Measurements from ENCODE around the gene SIRPG.
"Not testable (repeated sequence)": the region's sequence is repeated elsewhere in the genome, so short reads cannot be mapped to it uniquely, and the experiment has no call there.

SIRPG gene

GRCh38 chr20:1621316-1621715 lies 36.3 kb downstream of the SIRPG start:
- ChIA-PET POLR2A (no interaction called here), CTCF (no interaction called here)
- peaks cover 1 to 13% (median 9%) of the 10 kb centered on the region in 5 experiments for H3K9me3 ChIP-seq (ENCODE audit: control extremely low read depth in 1 of 5, control insufficient read depth in 4 of 5, insufficient read depth in 2 of 5, low read depth in 1 of 5, low read length in 4 of 5)
- H3K4me3 ChIP-seq (ENCODE audit: control insufficient read depth in 1 of 7, extremely low read depth in 1 of 7, insufficient read depth in 4 of 7, low read depth in 2 of 7, low read length in 6 of 7): no peak overlapping the region
- no peak overlapping the region for H3K27ac ChIP-seq (ENCODE audit: insufficient read depth in 1 of 2, low read depth in 1 of 2, low read length in 2 of 2, poor library complexity in 1 of 2, severe bottlenecking in 2 of 2)
- no CpG with 5 or more reads among the region's 1 CpG for WGBS (ENCODE audit: insufficient coverage)
- H3K4me1 ChIP-seq (ENCODE audit: control extremely low read depth in 1 of 4, control insufficient read depth in 4 of 4, insufficient read depth in 4 of 4, low read length in 3 of 4): peaks cover 12 to 42% (median 19%) of the 10 kb centered on the region in 4 experiments
- peaks cover 0 to 73% (median 14%) of the 10 kb centered on the region in 5 experiments for H3K27me3 ChIP-seq (replicated peaks in 2 of 5; ENCODE audit: control insufficient read depth in 4 of 5, insufficient read depth in 5 of 5, low read length in 4 of 5)
- DNase-seq: no peak
- no peaks in the 10 kb centered on the region for H3K36me3 ChIP-seq (ENCODE audit: control insufficient read depth in 4 of 4, insufficient read depth in 4 of 4, low read length in 3 of 4)

- ChIA-PET CTCF (interaction anchor here (0.7 to 0.8 kb wide), 2 partner anchors 49 to 50 kb away, joined by 3 read pairs; no protein-coding TSS in a partner anchor), POLR2A (no interaction called here)
- DNase-seq: peak; percentile 71 to 81 (median 80)
- 13% methylated on average over 5 of the region's 5 CpGs for WGBS (ENCODE audit: insufficient coverage)
- Histone ChIP-seq H3K4me1 (ENCODE audit: control extremely low read depth in 1 of 4, control insufficient read depth in 4 of 4, insufficient read depth in 4 of 4, low read length in 3 of 4) (peaks cover 12 to 41% (median 19%) of the 10 kb centered on the region in 4 experiments), H3K4me3 (ENCODE audit: control insufficient read depth in 1 of 7, extremely low read depth in 1 of 7, insufficient read depth in 4 of 7, low read depth in 2 of 7, low read length in 6 of 7) (peak within 1 kb of the TSS in 2 of 7 experiments; percentile 34 to 61), H3K36me3 (ENCODE audit: control insufficient read depth in 4 of 4, insufficient read depth in 4 of 4, low read length in 3 of 4) (no peaks in the 10 kb centered on the region), H3K27me3 (replicated peaks in 2 of 5; ENCODE audit: control insufficient read depth in 4 of 5, insufficient read depth in 5 of 5, low read length in 4 of 5) (peaks cover 0 to 74% (median 18%) of the 10 kb centered on the region in 5 experiments), H3K27ac (ENCODE audit: insufficient read depth in 1 of 2, low read depth in 1 of 2, low read length in 2 of 2, poor library complexity in 1 of 2, severe bottlenecking in 2 of 2) (no peak within 1 kb of the TSS), H3K9me3 (ENCODE audit: control extremely low read depth in 1 of 5, control insufficient read depth in 4 of 5, insufficient read depth in 2 of 5, low read depth in 1 of 5, low read length in 4 of 5) (peaks cover 1 to 13% (median 9%) of the 10 kb centered on the region in 5 experiments)
Observed at GRCh38 chr20:1619861-1620444, 37.6 kb downstream of the SIRPG start, which contains the start of gene SIRPB1. Gene SIRPB1 (minus strand): TSS chr20:1620009. CDS start chr20:1619944, 65 bp downstream.

GRCh38 chr20:1618954-1619540 lies 38.5 kb downstream of the SIRPG start:
- H3K4me1 ChIP-seq (ENCODE audit: control extremely low read depth in 1 of 4, control insufficient read depth in 4 of 4, insufficient read depth in 4 of 4, low read length in 3 of 4): peaks cover 12 to 41% (median 19%) of the 10 kb centered on the region in 4 experiments
- H3K9me3 ChIP-seq (ENCODE audit: control extremely low read depth in 1 of 5, control insufficient read depth in 4 of 5, insufficient read depth in 2 of 5, low read depth in 1 of 5, low read length in 4 of 5): peaks cover 1 to 13% (median 9%) of the 10 kb centered on the region in 5 experiments
- DNase-seq: peak in 1 of 3 donors; percentile 9
- no peak overlapping the region for H3K27ac ChIP-seq (ENCODE audit: insufficient read depth in 1 of 2, low read depth in 1 of 2, low read length in 2 of 2, poor library complexity in 1 of 2, severe bottlenecking in 2 of 2)
- H3K4me3 ChIP-seq (ENCODE audit: control insufficient read depth in 1 of 7, extremely low read depth in 1 of 7, insufficient read depth in 4 of 7, low read depth in 2 of 7, low read length in 6 of 7): peak overlapping the region in 1 of 7 experiments; percentile 61
- ChIA-PET POLR2A (no interaction called here), CTCF (interaction anchor here (0.8 kb wide), 1 partner anchor 48 kb away, joined by 3 read pairs; no protein-coding TSS in a partner anchor)
- peaks cover 0 to 74% (median 13%) of the 10 kb centered on the region in 5 experiments for H3K27me3 ChIP-seq (replicated peaks in 2 of 5; ENCODE audit: control insufficient read depth in 4 of 5, insufficient read depth in 5 of 5, low read length in 4 of 5)
- H3K36me3 ChIP-seq (ENCODE audit: control insufficient read depth in 4 of 4, insufficient read depth in 4 of 4, low read length in 3 of 4): no peaks in the 10 kb centered on the region

- Histone ChIP-seq H3K27ac (ENCODE audit: insufficient read depth in 1 of 2, low read depth in 1 of 2, low read length in 2 of 2, poor library complexity in 1 of 2, severe bottlenecking in 2 of 2) (no peak overlapping the region), H3K4me1 (ENCODE audit: control extremely low read depth in 1 of 4, control insufficient read depth in 4 of 4, insufficient read depth in 4 of 4, low read length in 3 of 4) (peaks cover 12 to 37% (median 19%) of the 10 kb centered on the region in 4 experiments), H3K9me3 (ENCODE audit: control extremely low read depth in 1 of 5, control insufficient read depth in 4 of 5, insufficient read depth in 2 of 5, low read depth in 1 of 5, low read length in 4 of 5) (peaks cover 1 to 13% (median 9%) of the 10 kb centered on the region in 5 experiments), H3K36me3 (ENCODE audit: control insufficient read depth in 4 of 4, insufficient read depth in 4 of 4, low read length in 3 of 4) (no peaks in the 10 kb centered on the region), H3K4me3 (ENCODE audit: control insufficient read depth in 1 of 7, extremely low read depth in 1 of 7, insufficient read depth in 4 of 7, low read depth in 2 of 7, low read length in 6 of 7) (peak overlapping the region in 1 of 7 experiments; percentile 61), H3K27me3 (replicated peaks in 2 of 5; ENCODE audit: control insufficient read depth in 4 of 5, insufficient read depth in 5 of 5, low read length in 4 of 5) (peaks cover 0 to 75% (median 13%) of the 10 kb centered on the region in 5 experiments)
- no peak for DNase-seq
- CTCF ChIA-PET: no interaction called here
- POLR2A ChIA-PET: no interaction called here
Observed at GRCh38 chr20:1618479-1618878, 39.1 kb downstream of the SIRPG start.

GRCh38 chr20:1616858-1617434 lies 40.6 kb downstream of the SIRPG start:
- ChIA-PET POLR2A (no interaction called here), CTCF (no interaction called here)
- Histone ChIP-seq H3K27me3 (replicated peaks in 2 of 5; ENCODE audit: control insufficient read depth in 4 of 5, insufficient read depth in 5 of 5, low read length in 4 of 5) (peaks cover 0 to 64% (median 13%) of the 10 kb centered on the region in 5 experiments), H3K4me1 (ENCODE audit: control extremely low read depth in 1 of 4, control insufficient read depth in 4 of 4, insufficient read depth in 4 of 4, low read length in 3 of 4) (peaks cover 10 to 28% (median 17%) of the 10 kb centered on the region in 4 experiments), H3K36me3 (ENCODE audit: control insufficient read depth in 4 of 4, insufficient read depth in 4 of 4, low read length in 3 of 4) (no peaks in the 10 kb centered on the region), H3K4me3 (ENCODE audit: control insufficient read depth in 1 of 7, extremely low read depth in 1 of 7, insufficient read depth in 4 of 7, low read depth in 2 of 7, low read length in 6 of 7) (peak overlapping the region in 1 of 7 experiments; percentile 27), H3K9me3 (ENCODE audit: control extremely low read depth in 1 of 5, control insufficient read depth in 4 of 5, insufficient read depth in 2 of 5, low read depth in 1 of 5, low read length in 4 of 5) (peaks cover 1 to 13% (median 9%) of the 10 kb centered on the region in 5 experiments), H3K27ac (ENCODE audit: insufficient read depth in 1 of 2, low read depth in 1 of 2, low read length in 2 of 2, poor library complexity in 1 of 2, severe bottlenecking in 2 of 2) (no peak overlapping the region)
- DNase-seq: peak in 1 of 3 donors; percentile 7

- H3K27me3 ChIP-seq (replicated peaks in 2 of 5; ENCODE audit: control insufficient read depth in 4 of 5, insufficient read depth in 5 of 5, low read length in 4 of 5): peaks cover 0 to 20% (median 4%) of the 10 kb centered on the region in 5 experiments
- H3K27ac ChIP-seq (ENCODE audit: insufficient read depth in 1 of 2, low read depth in 1 of 2, low read length in 2 of 2, poor library complexity in 1 of 2, severe bottlenecking in 2 of 2); H3K9me3 ChIP-seq (ENCODE audit: control extremely low read depth in 1 of 5, control insufficient read depth in 4 of 5, insufficient read depth in 2 of 5, low read depth in 1 of 5, low read length in 4 of 5); CTCF ChIA-PET; POLR2A ChIA-PET; H3K36me3 ChIP-seq (ENCODE audit: control insufficient read depth in 4 of 4, insufficient read depth in 4 of 4, low read length in 3 of 4); H3K4me1 ChIP-seq (ENCODE audit: control extremely low read depth in 1 of 4, control insufficient read depth in 4 of 4, insufficient read depth in 4 of 4, low read length in 3 of 4); DNase-seq; H3K4me3 ChIP-seq (ENCODE audit: control insufficient read depth in 1 of 7, extremely low read depth in 1 of 7, insufficient read depth in 4 of 7, low read depth in 2 of 7, low read length in 6 of 7): not testable (repeated sequence)
- no CpG with 5 or more reads among the region's 5 CpGs for WGBS (ENCODE audit: insufficient coverage)
Observed at GRCh38 chr20:1610404-1610803, 47.2 kb downstream of the SIRPG start.

Data from common myeloid progenitor, CD34-positive (primary cell).